ENCODE results near the gene PHACTR3.

DNA sequence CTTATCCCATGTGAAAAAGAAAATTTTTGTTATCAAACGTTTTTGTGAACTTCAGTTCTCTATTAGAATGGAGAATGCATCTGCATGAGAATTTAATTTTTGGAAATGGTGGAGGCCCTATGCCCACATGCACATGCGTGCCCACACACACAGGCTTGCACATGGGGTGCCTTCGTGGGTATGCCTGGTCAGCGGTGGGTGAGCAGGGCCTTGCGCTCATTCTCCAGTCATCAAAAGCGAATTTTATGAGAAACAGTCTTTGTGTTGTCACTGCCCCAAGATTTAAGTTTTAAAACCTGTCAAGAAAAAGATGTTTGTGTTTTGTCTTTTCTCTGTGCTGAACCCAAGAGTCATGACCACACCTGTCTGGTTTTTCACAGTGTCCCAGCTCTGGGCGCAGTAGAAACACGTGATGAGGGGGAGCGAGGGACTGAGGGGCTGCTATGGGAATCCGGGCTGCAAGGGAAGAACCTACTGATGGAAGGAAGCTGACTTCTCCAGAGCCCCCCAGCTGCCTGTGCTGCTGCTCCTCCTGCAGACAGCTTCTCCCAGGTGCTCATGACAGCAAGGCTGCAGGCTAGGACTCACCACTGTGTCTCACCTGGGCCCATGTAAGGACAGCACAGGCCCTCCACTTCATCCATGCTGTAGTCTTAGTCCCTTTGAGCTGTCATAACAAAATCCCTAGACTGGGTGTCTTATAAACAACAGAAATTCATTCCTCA, 175.5 kb downstream of the PHACTR3 start:
- TF ChIP-seq CREB1 (CRISPR knock-in tag; IDR thresholded peaks at IDR 0.05; ENCODE audit: low read depth) (no peak), EZH2 (IDR thresholded peaks at IDR 0.05; ENCODE audit: low read depth, unreplicated experiment) (no peak)
- TF ChIP-seq, protein P1, sequence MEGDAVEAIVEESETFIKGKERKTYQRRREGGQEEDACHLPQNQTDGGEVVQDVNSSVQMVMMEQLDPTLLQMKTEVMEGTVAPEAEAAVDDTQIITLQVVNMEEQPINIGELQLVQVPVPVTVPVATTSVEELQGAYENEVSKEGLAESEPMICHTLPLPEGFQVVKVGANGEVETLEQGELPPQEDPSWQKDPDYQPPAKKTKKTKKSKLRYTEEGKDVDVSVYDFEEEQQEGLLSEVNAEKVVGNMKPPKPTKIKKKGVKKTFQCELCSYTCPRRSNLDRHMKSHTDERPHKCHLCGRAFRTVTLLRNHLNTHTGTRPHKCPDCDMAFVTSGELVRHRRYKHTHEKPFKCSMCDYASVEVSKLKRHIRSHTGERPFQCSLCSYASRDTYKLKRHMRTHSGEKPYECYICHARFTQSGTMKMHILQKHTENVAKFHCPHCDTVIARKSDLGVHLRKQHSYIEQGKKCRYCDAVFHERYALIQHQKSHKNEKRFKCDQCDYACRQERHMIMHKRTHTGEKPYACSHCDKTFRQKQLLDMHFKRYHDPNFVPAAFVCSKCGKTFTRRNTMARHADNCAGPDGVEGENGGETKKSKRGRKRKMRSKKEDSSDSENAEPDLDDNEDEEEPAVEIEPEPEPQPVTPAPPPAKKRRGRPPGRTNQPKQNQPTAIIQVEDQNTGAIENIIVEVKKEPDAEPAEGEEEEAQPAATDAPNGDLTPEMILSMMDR (conservative IDR thresholded peaks at IDR 0.05; ENCODE audit: low read depth in 2 of 2) = no peak
